Ecto neural progenitor cell (in vitro differentiated cells): ENCODE results near the gene DMAC2L.
"Not testable (repeated sequence)": the region's sequence is repeated elsewhere in the genome, so short reads cannot be mapped to it uniquely, and the experiment has no call there.

Source experiments
- DNase-seq: peaks from one replicate; pipeline ENCODE4 v3.0.0-alpha.2; 2018; ENCODE audit warnings: low spot score

Gene DMAC2L

DNA sequence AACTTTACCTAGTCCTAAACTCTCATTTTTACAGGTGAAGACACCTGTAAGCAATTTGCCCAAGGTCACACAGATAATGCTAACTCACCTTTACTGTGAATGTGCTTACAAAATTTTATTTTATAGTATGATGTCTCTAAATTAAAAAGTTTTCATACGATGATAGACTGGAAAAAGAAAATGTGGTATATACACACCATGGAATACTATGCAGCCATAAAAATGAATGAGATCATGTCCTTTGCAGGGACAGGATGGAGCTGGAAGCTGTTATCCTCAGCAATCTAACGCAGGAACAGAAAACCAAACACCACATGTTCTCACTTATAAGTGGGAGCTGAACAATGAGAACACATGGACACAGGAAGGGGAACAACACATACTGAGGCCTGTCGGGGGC is 44.2 kb downstream of the DMAC2L start:
- DNase-seq: not testable (repeated sequence)

DNA sequence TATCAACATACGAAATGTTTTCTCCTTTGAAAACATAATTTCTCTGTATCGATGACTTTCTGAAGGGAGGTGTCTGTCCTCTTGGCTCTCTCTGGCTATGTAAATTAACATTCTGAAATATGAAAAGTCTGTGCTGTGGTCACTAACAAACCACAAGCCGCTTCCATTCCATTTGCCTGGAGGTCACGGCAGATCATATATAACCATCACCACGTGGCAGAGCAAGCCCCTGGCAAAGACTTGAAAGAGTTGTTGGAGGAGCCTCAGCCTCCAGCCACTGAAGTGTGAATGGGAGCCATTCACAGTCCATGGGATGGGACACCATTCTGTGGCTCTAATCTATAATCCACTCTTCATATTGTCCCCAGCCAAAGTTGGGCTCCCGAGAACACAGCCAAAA is 45.0 kb downstream of the DMAC2L start:
- DNase-seq: no peak

DNA sequence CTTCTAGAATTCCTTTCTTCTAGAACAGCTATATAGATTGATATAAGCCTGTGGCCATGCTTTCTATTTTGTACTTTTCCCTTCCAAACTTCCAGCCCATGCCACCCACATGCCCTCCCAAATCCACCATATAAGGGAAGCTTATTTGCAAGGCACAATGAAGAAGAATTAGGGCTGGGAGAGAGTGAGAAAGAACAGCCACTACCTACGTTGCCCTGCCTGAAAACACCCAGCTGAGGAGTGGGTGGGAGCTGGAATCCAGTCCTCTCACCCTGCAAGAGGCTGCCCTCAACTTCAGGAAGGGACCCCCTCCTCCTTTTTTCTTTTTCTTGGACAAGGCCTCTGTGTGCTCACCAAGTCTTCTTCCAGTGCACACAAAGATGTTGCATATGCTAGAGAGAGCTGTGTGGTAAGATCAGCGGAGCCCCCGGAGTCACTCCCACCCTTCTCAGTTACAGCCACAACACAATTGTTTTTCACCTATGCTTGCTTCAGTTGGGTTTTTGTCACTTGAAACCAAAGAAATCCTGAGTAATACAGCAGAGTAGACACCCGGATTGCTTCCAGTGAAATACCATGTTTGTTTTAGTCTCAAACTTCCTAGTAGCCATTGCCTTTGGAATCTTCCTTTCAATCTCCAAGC is 45.8 kb downstream of the DMAC2L start:
- no peak for DNase-seq

DNA sequence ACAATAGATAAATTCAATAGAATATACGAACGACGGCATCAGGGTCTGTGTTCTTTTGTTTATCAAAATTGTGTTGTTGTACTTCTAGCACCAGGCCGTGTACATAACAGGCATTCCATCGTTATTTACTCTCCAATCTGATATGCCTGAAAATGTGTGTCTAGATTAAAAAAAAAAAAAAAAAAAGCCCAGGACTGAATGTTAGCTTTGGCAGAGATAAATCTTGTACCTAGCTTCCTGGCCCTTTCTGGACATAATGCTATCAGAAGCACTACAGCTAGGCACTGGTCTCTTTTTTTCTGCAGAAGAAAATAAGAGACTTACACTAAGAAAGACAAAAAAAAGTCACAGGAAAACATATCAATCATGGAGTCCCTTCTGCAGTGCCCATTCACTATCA is 47.5 kb downstream of the DMAC2L start:
- DNase-seq: no peak

DNA sequence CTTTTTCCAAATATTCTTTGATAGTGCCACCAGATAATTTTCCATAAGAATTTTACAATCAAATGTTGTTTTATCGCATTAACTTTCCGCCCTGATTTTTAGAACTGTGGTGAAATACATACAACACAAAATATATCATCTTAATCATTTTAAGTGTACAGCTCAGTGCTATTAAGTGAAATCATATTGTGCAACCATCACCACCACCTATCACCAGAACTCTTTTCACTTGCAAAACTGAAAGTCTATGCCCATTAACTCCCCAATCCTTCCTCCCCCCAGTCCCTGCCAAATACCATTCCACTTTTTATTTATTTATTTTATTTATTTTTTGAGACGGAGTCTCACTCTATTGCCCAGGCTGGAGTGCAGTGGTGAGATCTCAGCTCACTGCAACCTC is 48.0 kb downstream of the DMAC2L start:
- DNase-seq: no peak

DNA sequence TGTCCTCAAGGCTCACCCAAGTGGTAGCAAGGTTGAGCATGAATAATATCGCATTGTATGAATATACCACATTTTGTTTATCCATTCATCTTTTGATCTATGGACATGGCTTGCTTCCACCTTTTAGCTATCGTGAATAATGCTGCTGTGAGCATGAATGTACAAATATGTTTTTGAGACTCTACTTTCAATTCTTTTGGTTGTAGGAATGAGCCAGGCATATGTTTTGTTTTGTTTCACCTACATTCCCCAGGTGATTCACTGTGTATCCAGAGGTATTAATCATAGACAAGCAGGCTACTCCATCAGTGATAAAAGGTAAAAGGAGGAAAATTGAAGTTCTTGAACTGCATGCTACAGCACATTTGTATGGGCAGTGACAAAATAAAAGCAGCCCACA is 48.7 kb downstream of the DMAC2L start:
- DNase-seq: no peak

DNA sequence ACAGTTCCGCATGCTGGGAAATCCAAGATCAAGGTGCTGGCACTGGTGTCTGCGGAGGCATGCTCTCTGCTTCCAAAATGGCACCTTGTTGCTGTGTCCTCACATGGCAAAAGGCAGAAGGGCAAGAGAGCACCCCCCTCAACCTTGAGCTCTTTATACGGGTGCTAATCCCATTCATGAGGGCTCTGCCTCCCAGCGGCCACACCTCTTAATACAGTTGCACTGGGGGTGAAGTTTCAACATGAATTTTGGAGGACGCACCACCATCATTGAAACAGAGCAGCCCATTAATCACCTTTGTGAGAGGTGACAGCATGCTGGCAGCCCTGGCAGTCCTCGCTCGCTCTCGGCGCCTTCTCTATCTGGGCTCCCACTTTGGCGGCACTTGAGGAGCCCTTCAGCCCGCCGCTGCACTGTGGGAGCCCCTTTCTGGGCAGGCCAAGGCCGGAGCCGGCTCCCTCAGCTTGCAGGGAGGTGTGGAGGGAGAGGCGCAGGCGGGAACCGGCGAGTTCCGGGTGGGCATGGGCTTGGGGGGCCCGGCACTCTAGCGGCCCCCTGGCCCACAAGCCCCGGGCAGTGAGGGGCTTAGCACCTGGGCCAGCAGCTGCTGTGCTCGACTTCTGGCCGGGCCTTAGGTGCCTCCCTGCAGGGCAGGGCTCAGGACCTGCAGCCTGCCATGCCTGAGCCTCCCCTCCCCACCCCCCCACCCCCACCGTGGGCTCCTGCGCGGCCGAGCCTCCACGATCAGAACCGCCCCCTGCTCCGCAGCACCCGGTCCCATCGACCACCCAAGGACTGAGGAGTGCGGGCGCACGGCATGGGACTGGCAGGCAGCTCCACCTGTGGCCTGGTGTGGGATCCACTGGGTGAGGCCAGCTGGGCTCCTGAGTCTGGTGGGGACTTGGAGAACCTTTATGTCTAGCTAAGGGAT is 49.6 kb downstream of the DMAC2L start:
- DNase-seq: not testable (repeated sequence)

DNA sequence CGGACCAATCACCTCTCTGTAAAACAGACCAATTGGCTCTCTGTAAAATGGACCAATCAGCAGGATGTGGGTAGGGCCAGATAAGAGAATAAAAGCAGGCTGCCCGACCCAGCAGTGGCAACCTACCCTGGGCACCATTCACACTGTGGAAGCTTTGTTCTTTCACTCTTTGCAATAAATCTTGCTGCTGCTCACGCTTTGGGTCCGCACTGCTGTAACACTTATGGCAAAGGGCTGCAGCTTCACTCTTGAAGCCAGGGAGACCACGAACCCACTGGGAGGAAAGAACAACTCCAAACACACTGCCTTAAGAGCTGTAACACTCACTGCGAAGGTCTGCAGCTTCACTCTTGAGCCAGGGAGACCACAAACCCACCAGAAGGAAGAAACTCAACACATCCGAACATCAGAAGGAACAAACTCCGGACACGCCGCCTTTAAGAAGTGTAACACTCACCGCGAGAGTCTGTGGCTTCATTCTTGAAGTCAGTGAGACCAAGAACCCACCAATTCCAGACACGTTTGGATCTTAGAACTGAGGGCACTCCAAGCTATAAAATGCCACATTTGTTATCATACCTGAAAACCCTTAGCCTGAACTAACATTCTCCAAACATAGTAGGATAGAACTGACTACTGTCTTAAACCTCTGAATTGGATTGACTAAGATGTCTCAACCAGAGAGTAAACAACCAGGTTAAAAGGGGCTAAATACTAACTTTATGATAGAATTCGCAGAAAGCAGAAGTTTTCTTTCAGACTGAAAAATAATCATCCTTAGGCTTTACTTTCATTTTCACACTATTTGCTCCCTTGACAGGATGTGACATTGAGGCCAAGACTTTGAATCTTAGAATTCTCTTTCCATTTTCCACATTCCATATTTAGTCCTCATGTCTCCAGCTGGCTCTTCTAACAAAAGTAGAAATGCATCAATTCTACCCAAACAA is 50.9 kb downstream of the DMAC2L start:
- no peak for DNase-seq

DNA sequence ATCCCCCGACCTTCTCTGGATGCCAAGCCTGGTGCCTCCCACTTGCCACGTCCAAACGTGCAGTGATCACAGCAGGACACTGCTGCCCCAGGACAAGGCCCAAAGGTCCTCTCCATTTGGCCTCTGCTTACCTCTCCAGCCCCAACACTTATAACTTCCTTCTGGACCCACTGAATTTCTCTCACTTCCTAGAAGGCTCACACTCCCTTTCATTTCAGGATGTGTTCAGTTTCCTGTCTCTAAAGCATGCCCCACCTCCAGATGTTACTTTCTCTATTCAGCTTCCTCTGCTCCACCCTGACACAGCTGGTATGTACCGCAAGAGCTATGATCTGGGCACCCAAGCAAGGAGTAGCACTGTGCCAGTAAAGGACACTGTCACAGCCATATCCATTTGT is 51.6 kb downstream of the DMAC2L start:
- no peak for DNase-seq

DNA sequence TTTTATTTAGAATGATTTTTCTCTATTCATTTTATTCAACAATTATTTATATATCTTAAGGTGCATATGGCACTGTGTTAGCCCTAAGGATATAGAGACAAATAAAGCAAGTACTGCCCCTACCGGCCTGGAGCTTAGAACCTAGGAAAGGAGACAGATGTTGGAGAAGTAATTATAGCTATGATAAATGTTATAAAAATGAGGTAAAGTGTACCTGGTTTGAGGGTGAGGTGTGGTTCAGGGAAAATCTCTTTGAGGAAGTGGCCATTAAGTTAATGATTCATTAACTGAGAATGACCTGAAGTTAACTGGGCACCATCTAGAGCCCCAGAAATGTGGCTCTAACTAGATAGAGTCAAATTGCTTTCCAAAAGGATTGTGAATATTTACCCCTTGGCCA is 52.7 kb downstream of the DMAC2L start:
- DNase-seq: no peak

DNA sequence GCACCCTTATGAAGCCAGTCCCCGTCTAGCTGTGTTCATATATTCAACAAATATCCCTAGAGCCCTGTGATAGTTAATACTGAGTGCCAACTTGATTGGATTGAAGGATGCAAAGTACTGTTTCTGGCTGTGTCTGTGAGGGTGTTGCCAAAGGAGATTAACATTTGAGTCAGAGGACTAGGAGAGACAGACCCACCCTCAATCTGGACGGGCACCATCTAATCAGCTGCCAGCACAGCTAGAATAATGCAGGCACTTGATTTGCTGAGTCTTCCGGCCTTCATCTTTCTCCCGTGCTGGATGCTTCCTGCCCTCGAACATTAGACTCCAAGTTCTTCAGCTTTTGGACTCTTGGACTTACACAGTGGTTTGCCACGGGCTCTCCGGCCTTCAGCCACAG is 53.4 kb downstream of the DMAC2L start:
- not testable (repeated sequence) for DNase-seq

DNA sequence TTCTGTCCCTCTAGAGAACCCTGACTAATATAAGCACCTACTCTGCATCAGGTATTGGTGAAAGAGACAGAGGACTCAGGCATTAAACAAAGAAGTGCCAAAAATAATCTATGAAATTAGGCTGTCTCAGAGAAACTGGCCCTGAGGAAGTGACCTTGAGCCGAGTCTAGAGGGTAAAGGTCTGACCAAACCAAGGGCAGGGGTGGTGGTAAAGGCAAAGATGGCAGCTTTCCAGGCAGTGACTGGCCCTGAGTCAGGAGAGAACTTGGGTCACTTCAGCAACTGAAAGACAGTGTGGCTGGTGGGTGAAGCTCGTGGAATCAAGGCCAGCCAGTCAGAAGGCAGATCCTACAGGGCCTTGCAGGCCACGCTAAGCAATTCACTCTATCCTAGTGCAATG is 54.0 kb downstream of the DMAC2L start:
- DNase-seq: no peak

DNA sequence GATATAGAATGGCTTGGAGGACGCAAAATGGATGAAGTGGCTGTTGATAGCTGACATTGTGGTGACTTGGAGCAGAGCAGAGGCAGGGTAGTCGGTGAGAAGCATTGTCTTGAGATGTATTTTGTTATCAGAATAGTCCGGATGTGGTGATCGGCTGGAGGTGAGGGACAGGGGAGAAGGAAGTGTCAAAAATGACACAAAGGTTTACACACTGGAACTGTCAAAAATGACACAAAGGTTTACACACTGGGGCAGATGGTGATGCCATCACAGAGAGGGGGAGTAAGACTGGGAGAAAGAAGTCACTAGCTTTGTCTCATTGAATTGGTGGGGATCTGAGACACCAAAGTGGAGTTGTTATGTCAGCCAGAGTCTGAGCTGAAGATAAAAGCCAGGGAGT is 54.5 kb downstream of the DMAC2L start:
- no peak for DNase-seq

DNA sequence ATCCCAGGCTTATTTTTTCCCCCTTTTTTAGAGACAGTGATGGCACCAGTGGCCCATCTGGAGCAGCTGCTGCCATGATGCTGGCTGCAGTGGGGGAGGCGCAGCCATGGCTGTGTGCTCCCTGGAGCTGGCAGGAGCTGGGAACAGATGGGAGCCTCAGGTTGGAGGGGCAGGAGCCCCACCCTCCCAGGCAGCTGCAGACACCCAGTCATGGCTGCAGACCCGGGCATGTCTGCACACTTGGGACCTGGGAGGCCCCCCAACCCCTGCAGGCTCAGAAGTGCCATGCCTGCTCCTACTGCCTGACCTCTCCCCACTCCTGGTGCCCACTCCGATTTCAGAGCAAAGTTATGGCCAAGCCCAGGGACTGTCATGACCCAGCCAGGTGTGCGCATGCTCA is 59.4 kb downstream of the DMAC2L start:
- no peak for DNase-seq

DNA sequence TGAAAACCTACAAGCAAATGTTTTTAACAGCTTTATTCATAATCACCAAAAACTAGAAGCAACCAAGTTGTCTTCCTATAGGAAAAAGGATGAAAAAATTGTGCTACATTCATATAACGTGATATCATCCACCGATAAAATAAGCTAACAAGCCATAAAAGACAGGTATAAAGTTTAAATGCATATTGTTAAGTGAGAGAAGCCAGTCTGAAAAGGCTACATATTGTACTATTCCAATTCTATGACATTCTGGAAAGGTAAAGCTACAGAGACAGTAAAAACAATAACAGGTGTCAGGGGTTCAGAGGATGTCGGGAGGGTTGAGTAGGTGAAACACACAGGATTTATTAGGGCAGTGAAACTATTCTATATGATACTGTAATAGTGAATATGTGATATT is 61.8 kb downstream of the DMAC2L start:
- no peak for DNase-seq

DNA sequence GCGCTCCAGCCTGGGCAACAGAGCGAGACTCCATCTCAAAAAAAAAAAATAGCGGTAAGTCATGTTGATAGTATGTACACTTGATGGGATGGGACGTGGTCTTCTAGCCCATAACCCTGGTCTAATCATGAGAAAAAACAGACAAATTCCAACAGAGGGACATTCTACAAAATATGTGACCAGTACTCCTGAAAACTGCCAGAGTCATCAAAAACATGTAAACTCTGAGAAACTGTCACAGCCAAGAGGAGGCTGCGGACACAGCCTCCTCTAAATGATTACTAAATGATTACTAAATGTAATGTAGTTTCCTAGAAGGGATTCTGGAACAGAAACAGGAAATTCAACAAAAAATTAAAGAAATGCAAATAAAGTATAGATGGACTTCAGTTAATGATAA is 63.6 kb downstream of the DMAC2L start:
- DNase-seq: no peak
